Ishikawa (cell line): Measurements from ENCODE around the gene NEURL3.

Experiments
- CEBPB ChIP-seq: IDR thresholded peaks from 2 replicates; pipeline ENCODE4 v1.6.1; 2012
- CREB1 ChIP-seq: IDR thresholded peaks from 2 replicates; pipeline ENCODE4 v1.6.1; 2012; ENCODE audit warnings: low read depth
- EGR1 ChIP-seq: IDR thresholded peaks from 2 replicates; pipeline ENCODE4 v1.6.1; 2012
- EP300 ChIP-seq: IDR thresholded peaks from 2 replicates; pipeline ENCODE4 v1.6.1; 2012; ENCODE audit warnings: borderline replicate concordance
- FOXM1 ChIP-seq: IDR thresholded peaks from 2 replicates; pipeline ENCODE4 v1.6.1; 2012; ENCODE audit warnings: low read depth, borderline replicate concordance
- MAX ChIP-seq: IDR thresholded peaks from 2 replicates; pipeline ENCODE4 v1.6.1; 2012
- NFIC ChIP-seq: IDR thresholded peaks from 2 replicates; pipeline ENCODE4 v1.6.1; 2012
- RAD21 ChIP-seq: IDR thresholded peaks from 2 replicates; pipeline ENCODE4 v1.6.1; 2012; ENCODE audit warnings: low read depth
- REST ChIP-seq: IDR thresholded peaks from 2 replicates; pipeline ENCODE4 v1.6.1; 2012; ENCODE audit warnings: low read depth, mild to moderate bottlenecking
- TAF1 ChIP-seq: IDR thresholded peaks from 2 replicates; pipeline ENCODE4 v1.6.1; 2012; ENCODE audit warnings: low read depth, mild to moderate bottlenecking
- TCF12 ChIP-seq: IDR thresholded peaks from 2 replicates; pipeline ENCODE4 v1.6.1; 2012; ENCODE audit warnings: low read depth
- TEAD4 ChIP-seq: IDR thresholded peaks from 2 replicates; pipeline ENCODE4 v1.6.1; 2012
- USF1 ChIP-seq: IDR thresholded peaks from 2 replicates; pipeline ENCODE4 v1.6.1; 2012
- YY1 ChIP-seq: IDR thresholded peaks from 2 replicates; pipeline ENCODE4 v1.6.1; 2012; ENCODE audit warnings: low read depth
- ZBTB7A ChIP-seq: IDR thresholded peaks from 2 replicates; pipeline ENCODE4 v1.6.1; 2012; ENCODE audit warnings: low read depth

Gene NEURL3

GRCh38 chr2:96528700-96529375 lies 23.7 kb upstream of the NEURL3 start:
- TF ChIP-seq REST (no peak), MAX (no peak), TAF1 (no peak), TCF12 (no peak), FOXM1 (no peak), ZBTB7A (no peak), EP300 (no peak), CEBPB (no peak), USF1 (no peak), CREB1 (no peak), TEAD4 (no peak), RAD21 (no peak), NFIC (no peak), EGR1 (no peak), YY1 (no peak)

- TF ChIP-seq USF1 (no peak), TEAD4 (no peak), TCF12 (no peak), TAF1 (no peak), MAX (no peak), EP300 (no peak)
These were observed 23.0 kb upstream of the NEURL3 start for GRCh38 chr2:96528006-96528699.

- TF ChIP-seq TAF1 (no peak), ZBTB7A (no peak), USF1 (no peak), REST (no peak), YY1 (no peak)
These were observed 22.3 kb upstream of the NEURL3 start for GRCh38 chr2:96527286-96528005.

GRCh38 chr2:96526615-96527285 lies 21.6 kb upstream of the NEURL3 start:
- TF ChIP-seq NFIC (no peak), MAX (no peak), RAD21 (no peak), EP300 (no peak)

GRCh38 chr2:96526101-96526591 lies 21.0 kb upstream of the NEURL3 start:
- no peak for TF ChIP-seq RAD21
- TF ChIP-seq CREB1 = no peak
